CMK (cell line): ENCODE data around the gene SLC35F3.
"Not testable (repeated sequence)": the region's sequence is repeated elsewhere in the genome, so short reads cannot be mapped to it uniquely, and the experiment has no call there.

Experiments
- DNase-seq: peaks from one replicate; pipeline ENCODE4 v3.0.0-alpha.2; 2010; ENCODE audit warnings: low read depth

Gene SLC35F3

DNA sequence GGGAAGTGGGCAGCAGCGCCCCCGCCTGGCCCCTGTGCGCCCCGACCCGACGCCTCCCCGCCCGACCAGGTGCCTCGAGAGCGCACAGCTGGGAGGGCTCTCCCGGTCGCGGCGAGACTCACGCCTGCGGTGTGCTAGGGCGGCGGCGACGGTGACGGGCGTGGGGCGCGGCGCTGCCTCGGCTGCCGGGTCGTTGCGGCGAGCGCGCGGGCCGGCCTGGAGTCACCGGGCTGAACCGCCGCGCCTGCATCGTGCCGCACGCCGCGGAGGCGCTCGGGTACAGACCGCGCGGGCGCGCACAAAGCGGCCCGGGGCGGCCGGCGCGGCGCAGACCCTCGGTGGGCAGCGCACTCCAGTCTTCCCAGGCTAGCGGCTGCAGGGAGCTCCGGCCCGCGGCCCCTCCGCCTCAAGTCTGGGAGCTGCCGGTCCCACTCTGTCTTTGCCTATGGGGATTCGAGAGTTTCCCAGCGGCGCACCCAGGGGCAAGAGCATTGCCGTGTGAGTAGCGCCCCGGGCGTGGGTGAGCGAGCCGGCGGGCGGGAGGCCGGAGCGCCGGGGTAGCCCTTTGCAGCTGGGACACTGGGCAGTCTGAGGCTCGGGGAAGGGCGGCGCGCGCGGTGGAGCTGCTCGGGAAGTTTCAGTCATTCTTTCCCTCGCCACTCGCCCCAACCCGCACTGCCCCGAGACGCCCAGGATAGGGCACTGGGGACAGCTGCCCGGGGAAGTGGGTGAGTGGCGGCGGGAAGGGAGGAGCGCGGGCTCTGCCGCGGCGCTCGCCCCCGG is at the start of gene SLC35F3:
Gene SLC35F3 (plus strand): TSS at position 44 of the 783 bp plus-strand sequence.
- DNase-seq: no peak

DNA sequence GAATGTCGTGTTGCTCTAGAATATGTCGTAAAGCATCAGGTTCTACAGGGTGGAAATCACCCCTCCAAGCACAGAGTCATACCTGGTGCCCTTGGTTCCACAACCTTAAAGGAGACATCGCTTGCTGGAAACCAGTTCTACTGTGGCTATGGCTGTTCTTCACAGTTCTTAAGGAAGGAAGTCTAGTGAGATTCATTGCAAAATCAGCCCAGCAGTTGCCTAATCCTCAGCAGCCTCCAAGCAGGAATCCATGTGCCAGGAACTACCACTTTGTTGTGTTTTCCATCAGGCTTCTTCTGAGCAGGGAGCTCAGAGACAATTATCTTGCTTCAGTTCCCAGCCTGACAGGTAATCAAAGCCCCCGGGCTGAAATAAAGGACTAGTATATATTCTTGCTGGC is 45.0 kb upstream of the SLC35F3 start:
- no peak for DNase-seq

DNA sequence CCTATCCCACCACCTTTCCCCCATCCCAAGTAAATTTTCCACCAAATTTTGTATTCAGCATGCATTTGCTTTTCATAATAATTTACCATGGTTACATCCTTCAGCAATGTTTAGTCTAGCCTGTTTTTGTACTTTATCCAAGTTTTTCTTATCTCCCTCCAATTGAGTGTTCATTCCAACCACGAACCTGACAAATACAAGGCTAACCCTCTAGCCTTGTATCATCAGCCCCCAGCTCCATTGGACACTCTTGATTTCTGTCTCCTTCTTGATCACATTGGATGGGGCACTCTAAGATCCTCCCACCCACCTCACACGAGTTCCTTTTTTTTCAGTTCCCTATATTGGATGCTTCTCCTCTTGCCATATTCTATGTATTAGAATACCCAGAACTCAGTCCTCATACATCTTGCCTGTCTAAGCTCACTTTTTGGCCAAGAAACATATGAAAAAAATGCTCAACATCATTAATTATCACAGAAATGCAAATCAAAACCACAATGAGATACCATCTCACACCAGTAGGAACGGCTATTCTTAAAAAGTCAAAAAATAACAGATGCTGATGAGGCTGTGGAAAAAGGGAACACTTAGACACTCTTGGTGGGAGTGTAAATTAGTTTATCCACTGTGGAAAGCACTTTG is 40.5 kb upstream of the SLC35F3 start:
- no peak for DNase-seq

DNA sequence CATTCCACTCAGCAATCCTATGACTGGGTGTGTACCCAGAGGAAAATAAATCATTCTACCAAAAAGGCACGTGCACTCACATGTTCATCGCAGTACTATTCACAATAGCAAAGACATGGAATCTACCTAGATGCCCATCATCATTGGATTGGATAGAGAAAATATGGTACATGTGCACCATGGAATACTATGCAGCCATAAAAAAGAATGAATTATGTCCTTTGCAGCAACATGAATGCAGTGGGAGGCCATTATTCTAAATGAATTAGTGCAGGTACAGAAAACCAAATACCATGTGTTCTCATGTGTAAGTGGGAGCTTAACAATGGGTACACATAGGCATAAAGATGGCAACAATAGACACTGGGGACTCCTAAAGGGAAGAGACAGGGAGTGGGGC is 39.9 kb upstream of the SLC35F3 start:
- DNase-seq: no peak

DNA sequence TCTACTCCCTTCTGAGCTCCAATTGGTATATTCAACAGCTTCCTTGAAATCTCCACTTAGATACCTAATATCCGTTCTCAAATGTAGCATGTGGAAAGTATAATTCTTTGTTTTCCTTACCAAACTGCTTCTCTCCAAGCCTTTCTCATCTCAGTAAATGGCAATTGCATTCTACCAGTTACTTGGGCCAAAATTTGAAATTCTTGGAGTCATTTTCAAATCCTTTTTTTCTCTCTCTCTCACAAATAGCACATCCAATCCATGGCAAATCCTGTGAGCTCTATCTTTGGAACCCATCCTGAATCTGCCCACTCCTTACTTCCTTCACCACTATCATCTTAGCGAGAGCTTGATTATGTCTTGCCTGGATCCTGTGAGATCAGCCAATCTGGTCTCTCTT is 39.3 kb upstream of the SLC35F3 start:
- DNase-seq: no peak

DNA sequence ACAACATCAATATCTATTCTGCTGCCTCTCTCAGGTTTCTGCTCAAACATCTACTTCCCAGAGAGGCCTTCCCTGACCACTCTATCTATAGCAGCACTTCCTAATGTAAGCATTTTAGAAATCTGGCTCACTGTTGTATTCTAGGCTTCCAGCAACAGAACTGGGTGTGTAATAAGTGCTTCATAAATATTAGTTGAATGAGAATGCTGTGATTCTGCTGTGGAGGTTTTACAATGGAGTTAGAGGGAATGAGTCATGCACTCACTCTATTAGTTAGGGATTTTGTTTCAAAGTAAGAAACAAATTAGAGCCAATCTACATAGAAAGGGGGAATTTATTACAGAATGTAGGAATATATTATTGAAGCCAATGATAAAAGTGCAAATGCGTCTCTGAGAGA is 38.6 kb upstream of the SLC35F3 start:
- no peak for DNase-seq

DNA sequence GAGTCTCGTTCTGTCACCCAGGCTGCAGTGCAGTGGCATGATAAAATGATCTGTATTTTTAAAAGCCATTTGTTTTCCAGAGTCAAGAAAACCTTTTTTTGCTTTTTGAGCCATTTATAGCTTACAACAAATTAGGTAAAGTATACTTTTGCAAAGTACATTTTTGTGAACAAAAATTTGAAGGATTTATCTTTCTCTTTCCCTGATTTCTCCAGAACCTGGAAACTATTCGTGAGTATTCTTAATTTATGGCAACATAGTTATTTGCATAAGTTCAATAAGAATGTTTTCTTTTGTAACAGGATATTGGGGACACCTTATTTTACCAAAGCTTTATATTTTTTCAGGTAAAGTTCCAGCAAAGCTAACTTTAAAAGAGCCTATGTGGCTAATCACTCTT is 37.4 kb upstream of the SLC35F3 start:
- no peak for DNase-seq

DNA sequence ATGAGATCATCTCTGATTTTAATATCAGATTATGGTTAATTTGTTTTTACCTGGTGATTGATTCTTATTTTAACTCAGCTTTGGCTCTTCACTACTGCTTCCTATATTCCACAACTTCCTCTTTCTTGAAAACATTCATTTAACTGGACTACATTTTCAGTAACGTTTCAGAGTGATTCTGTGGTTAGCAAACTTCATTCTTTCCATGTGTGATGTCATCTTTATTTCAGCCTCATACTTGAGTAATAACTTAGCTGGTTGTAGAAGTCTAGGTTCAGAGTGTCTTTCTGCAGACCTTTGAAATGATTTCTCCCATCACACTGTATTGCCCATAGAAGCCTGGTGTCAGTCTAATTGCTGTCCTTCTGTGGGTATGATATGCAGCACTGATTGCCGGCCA is 36.0 kb upstream of the SLC35F3 start:
- no peak for DNase-seq

DNA sequence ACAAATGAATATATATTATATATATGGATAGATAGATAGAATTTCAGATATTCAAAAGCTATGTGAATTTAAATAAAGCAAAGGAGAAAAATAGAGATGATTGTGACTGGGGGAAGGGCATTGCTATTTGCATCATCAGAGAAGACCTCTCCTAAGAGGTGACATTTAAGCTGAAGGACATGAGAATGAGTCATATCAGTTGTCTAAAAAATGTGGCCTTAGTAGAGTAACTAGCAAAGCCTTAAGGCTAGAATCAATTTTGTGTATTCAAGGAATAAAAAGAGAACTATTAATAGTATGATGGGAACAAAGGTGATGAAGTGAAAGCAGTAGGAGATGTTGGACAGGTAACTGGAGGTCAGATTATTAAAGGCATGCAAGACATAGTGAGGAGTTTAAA is 34.8 kb upstream of the SLC35F3 start:
- no peak for DNase-seq

DNA sequence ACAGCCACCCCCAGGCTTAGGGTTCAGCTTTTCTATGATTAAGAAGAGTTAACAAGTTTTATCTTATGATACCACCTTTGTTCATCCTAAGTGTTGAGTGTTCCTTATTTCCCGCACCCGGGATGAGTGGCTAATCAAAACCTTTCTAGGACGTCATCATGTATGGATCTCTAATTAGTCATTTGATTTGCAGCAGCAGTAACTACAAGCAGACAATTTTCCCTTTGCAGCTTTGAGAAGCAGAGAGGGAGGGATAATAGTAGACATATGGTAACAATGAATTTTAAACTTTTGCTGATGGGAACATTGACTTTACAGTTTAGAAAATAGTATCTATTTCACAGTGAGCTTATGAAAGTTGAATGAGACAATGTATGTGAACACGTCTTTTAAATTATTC is 30.8 kb upstream of the SLC35F3 start:
- DNase-seq: no peak

DNA sequence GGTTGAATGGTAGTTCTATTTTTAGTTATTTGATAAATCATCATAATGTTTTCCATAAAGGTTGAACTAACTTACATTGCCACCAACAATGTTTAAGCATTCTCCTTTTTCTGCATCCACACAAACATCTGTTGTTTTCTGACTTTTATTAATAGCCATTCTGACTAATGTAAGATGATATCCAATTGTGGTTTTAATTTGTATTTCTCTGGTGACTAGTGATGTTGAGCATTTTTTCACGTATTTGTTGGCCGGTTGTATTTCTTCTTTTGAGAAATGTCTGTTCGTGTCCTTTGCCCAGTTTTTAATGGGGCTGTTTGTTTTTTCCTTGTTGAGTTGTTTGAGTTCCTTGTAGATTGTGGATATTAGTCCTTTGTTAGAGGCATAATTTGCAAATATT is 24.6 kb upstream of the SLC35F3 start:
- DNase-seq: no peak

DNA sequence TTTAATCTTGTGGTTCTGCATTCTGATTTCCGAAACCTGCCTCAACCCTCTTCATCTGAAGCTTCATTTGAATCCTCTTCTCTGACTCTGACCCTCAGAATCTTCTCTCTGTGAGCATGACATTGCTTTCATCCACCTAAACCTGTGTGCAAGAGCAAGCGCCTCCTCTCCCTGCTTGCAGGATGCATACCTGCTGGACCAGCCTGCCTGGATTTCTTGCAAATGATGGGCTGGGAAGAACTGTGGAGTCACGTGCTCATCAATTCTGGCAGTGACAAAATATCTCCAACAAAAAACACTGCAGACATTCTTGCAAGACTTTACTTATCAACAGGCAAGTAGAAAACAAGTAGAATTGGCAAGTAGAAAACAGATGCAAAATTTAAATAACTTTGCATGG is 20.8 kb upstream of the SLC35F3 start:
- no peak for DNase-seq

DNA sequence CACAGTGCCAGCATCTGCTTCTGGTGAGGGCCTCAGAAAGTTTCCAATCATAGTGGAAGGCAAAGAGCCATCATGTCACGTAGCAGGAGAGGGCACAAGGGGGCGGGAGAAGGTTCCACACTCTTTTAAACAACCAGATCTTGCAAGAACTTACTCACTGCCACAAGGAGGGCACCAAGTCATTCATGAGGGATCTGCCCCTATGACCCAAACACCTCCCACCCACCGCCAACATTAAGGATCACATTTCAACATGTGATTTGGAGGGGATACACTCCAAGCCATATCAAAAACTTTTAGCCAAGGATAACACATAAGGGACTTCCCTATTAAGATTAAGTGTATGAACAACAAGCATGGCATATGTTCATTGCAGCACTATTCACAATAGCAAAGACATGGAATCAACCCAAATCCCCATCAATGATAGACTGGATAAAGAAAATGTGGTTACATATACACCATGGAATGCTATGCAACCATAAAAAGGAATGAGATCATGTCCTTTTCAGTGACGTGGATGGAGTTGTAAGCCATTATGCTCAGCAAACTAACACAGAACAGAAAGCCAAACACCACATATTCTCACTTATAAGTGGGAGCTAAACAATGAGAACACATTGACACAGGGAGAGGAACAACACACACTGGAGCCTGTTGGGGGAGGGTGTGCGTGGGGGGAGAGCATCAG is 19.9 kb upstream of the SLC35F3 start:
- no peak for DNase-seq

DNA sequence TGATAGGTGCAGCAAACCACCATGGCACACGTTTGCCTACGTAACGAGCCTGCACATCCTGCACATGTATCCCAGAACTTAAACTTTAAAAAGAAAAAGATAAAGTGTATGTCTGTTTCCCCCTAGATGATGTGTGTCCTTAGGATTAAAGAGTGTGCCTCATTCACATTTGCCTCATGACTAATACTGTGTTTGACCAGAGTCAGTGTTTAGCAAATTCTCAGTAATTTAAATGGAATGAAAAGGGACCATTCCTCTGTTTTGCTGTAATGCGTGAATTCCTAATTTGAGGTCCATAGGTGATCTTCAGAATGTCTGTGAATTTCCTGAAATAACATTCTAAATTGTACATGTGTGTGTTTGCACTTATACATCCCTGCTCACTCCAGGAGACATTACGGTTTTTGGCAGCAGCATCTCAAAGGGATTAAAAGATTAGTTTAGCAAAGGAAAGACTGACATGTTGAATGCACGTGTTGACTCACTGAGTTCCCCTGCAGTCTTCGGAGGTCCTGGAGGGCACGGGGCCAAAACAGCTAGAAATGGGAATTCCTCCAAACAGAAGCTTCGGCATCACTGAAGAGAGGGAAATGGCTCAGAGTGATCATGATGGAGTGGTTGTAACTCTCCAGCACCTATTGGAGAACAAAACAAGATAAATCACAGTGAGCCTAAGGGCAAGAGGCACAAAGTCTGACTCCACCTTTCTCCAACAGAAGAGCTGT is 19.1 kb upstream of the SLC35F3 start:
- DNase-seq: no peak

DNA sequence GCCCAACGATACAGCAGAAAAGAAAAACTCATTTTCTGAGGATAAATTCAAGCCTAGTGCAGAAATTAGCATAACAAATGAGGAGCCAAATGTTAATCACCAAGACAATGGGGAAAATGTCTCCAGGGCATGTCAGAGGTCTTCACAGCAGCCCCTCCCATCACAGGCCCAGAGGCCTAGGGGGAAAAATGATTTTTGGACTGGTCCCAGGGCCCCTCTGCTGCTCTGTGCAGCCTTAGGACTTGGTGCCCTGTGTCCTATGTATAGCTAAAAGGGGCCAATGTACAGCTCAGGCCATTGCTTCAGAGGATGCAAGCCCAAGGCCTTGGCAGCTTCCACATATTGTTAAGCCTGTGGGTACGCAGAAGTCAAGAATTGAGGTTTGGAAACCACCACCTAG is 13.3 kb upstream of the SLC35F3 start:
- not testable (repeated sequence) for DNase-seq

DNA sequence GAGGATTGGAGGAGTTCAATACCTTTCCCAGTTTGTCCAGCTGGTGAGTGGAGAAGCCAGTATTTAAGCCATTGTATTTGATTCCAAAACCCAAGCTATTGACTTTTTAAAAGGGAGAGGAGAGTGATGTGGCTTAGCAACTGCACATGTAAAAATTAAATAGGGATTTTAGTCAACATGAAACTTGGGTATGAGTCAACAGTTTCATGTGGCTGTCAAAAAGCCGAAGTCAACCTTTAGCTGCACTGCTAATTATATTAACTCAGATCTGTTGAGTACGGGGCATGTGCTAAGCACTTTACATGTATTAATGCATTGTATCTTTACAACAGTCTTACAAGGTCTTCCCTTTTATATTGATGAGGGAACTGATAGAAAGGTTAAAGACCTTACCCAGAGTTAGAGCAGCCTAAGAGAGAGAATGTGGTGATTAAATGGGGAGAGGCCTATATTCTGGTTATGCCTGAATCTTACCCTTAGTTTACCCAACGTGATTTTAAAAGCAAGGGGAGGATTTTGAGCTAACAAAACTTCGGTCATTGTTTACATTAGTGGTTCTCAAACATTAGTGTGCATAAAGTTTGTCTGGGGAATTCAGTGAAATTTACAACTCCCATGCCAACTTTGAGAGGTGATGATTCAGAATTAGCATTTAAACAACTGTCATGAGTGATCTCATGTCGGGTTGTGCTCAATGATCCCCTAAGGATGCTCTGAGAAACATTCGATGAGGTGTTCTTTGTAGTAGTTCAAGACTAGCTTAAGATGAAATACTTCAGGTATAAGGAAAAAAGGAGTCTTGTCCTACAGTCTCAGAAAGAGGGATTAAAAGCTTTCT is 6.9 kb upstream of the SLC35F3 start:
- DNase-seq: no peak

DNA sequence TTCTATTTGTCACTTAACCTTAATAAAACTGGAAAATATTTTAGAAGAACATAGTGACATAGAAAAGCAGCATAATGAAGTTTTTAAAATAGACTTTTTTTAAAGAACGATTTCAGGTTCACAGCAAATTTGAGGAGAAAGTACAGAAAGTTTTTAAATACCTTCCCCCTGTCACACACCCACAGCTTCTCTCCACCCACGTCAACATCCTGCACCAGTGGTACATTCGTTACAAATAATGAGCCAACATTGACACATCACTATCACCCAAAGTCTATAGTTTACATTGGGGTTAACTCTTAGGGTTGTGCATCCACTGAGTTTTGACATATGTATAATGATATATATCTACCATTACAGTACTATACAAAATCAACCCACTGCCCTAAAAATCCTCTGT is 3.0 kb upstream of the SLC35F3 start:
- DNase-seq: no peak

DNA sequence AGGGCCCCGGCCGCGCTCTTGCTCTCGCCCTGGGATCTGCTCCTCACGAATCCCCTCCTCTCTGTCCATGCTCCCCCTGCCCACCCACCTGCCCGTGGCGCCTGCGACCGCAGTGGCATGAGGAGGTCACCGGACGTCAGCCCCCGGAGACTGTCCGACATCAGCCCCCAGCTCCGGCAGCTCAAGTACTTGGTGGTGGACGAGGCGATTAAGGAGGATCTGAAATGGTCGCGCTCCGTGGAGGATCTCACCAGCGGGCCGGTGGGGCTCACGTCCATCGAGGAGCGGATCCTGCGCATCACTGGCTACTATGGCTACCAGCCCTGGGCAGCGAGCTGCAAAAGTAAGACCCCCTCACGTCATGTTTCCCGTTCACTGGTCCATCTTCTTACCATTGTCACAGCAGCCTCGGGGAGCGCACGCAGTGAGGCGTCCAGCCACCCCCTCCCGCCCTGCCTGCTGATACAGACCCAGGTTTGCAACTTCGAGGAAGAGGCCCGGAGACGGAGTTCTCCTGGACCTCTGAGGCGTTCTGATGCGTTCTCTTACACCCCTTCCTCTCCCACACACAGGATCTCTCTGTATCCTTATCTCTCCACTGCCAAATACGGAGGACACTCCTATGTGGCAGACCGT is 1.1 kb downstream of the SLC35F3 start:
- DNase-seq: no peak

DNA sequence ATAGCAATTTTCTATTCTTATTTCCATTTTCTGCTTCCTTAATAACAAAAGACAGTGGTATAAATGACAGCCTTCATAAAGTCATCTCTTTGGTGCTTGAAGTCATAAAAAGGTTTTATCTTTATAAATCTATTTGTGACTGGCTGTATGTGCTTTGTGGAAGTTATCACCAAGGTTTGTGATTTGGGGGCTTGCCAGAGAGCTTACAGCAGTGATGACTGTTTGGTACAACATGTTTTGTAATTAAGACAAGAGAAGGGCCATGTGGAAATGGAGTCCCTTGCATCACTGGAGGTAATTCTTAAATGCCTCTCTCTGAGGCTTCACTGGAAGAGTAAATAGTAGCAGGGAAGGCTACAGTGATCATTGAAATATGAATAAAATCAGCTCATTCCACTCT is 2.7 kb downstream of the SLC35F3 start:
- DNase-seq: no peak

DNA sequence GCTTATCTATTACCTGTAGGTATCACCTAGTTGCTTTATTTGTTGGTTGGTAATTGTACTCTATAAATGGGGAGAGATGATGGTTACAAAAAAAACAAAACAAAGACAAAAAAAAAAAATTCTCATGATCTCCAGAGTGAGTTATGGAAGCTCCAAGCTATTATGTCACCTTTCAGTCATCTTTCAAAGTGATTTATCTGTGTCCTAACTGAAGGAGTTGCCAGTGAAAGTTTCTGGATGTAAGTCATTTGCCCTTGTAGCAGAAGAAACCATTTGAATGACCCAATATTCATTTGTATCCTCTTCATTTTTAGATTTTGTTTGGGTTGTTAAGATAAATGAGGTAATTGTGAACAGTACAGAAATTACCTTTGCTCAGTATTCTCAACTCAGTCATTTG is 3.6 kb downstream of the SLC35F3 start:
- DNase-seq: no peak

DNA sequence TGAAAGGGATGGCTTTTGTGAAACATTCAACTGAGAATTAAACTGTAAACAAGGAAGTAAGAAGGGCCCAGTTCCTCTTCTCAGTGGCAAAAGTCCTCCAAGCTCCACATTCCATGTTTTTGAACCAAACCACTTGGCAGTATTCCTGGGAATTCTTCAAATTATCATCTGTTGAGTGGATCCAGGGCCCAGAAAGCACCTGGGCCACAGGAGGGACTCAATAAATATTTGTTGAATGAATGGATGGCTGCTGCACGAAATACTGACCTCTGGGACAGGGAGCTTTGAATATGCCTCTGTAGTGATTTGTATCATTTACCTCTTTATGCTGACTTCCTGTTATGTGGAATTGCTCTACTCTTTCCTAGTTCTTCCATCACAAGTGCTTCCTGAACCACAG is 4.7 kb downstream of the SLC35F3 start:
- no peak for DNase-seq
